NCI-H460 (cell line): ENCODE data around the gene MPZL3. TPM values are rescaled to one million over a fixed set of nuclear protein-coding genes. Genes with fewer than 3 reads are reported as not detected.

Experiments used
- DNase-seq: peaks from one replicate; pipeline ENCODE4 v3.0.0-alpha.2; 2016; ENCODE audit warnings: low read depth; ENCODE audit errors: extremely low read depth
- total RNA-seq: library from RNA; depleted of rRNA; stranded (reverse); fragments of >200 nt; shearing (Covaris generic); gene quantifications from 2 replicates; pipeline ENCODE4 v1.2.3, GENCODE V29; 2014

MPZL3 gene
- total RNA-seq, 1 experiment from 2014 or later: 3.4 TPM

- DNase-seq: no peak
Observed at GRCh38 chr11:118265954-118266353, 13.8 kb upstream of the MPZL3 start.

- DNase-seq: no peak
Observed at GRCh38 chr11:118264569-118265465, 12.7 kb upstream of the MPZL3 start.

- no peak for DNase-seq
Observed at GRCh38 chr11:118263695-118264568, 11.8 kb upstream of the MPZL3 start, which contains the start of gene MPZL2. TSS of gene MPZL2 (minus strand) at chr11:118264297. CDS start at chr11:118264153, 144 bp downstream.

DNA sequence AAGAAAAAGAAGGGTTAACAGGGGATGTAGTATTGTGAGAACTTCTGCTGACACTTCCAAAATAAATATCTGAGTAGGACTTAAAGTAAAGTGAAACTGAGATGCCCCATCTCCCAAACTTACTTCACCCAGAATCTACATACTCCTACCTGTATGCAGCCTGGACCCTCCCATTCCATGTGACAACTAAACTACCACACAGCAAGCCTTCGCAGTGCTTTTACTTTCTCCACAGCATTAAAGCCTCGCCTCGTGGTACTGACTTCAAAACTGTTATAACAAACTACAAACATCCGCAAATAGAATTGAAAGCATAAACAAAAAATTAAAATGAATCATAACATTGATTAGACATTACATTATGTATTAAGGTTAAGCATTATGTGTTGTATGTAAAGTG lies 10.9 kb upstream of the MPZL3 start:
- DNase-seq: no peak

DNA sequence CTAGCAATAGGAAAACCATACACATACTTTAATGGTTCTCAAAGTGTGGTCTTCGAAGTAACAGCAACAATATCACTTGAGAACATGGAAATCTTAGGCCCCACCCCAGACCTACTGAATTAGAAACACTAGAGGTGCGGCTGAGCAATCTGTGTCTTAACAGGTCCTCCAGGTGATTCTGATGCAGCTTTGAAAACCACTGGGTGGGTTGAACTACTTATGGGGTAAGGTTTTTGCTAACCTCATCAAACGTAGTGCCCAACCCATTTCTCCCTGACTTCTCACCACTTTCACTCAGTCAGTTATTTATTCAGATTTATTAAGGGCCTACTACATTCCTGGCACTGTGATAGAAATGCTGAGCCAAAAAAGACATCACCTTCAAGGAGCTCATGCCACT lies 8.2 kb upstream of the MPZL3 start:
- no peak for DNase-seq

DNA sequence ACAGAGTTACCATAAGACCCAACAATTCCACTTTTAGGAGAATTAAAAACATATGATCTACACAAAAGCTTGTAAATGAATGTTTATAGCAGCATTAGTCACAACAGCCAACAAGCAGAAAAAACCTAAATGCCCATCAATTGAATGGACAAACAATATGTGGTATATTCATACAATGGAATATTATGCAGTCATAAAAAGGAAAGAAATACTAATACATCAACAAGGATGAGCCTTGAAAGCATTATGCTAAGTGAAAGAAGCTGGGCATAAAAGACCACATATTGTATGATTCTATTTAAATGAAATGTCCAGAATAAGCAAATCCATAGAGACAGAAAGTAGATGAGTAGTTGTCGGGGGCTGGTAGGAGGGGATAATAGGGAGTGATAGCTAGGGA lies 7.0 kb upstream of the MPZL3 start:
- DNase-seq: no peak

GRCh38 chr11:118258410-118258809 lies 6.2 kb upstream of the MPZL3 start:
- DNase-seq: no peak

- no peak for DNase-seq
Observed at GRCh38 chr11:118252688-118253087, 523 bp upstream of the MPZL3 start.

DNA sequence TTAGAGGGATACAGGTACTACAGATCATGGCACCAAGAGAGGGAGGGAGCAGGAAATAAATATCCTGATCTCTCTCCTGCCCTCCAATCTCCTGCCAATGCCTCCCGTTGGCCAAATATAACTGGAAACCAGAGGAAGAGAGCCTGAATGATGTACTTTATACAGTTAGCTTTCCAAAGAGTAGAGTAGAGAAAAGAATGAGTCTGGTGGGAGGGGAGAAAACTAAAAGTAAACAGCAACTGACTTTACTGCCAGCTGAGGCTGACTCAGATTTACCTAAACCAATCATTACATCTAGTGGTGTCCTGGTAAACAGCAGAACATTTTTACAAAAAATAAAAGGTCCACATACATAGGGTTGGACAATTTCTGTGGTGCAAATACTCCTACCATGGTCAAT lies 5.1 kb downstream of the MPZL3 start:
- DNase-seq: no peak

DNA sequence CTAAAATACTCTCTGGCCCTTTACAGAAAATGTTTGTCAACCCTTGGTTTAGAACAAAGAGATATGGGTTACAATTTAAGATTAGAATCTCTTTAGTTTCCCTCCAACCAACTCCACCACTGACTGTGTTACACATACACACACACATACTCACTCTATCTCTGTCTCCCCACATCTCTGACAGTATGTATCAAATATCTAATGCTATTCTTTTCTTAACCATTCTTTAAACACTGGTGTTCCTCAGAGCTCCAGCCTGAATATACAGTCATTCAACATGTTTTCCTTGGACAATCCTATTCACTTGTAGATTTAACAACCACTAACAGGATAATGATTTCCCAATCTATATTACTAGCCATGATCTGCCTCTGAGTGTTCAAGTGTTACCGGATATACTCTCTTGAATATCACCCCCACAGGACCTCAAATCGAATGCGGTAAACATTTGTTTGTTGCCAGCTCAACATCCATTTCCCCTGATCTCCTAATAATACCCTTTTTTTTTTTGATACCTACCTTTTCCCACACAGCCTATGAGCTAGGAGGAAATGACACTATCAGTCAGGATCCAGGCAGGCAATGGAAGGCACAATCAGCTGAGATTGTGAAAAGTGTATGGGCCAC lies 6.1 kb downstream of the MPZL3 start:
- DNase-seq: no peak

DNA sequence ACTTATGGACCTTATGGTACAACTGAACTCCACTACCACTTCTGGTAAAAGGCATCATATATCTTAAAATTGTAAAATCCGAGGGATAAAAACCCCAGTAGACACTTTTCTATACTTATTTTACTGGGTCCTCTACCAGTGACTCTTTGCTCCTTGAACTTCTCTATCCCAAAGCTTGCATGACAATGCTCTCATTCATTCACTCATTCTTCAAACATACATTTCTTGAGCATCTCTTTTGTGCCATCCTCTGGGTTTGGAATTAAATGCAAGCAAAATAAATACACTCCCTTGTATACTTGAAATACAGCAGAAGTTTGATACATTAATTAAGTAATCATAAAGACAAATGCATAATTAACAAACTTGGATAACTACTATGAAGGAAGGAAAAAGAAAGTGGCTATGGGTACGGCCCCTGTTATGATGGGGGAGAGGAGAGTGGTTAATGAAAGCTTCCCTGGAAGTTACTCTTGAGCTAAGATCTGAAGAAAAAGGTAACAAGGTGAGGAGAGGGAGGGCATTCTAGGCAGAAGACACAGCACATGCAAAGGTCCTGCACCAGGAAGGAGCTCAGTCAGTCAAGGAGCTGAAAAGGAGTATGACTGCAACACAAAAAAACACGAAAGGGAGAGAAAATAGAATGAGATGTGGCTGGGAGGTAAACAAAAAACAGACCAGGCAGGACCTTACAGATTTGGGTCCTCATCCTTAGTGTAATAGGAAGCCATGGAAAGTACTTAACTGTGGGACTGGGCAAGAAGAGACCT lies 8.0 kb downstream of the MPZL3 start:
- no peak for DNase-seq

GRCh38 chr11:118243161-118243560 lies 9.0 kb downstream of the MPZL3 start:
- no peak for DNase-seq

GRCh38 chr11:118241764-118242098 lies 10.4 kb downstream of the MPZL3 start:
- DNase-seq: no peak

DNA sequence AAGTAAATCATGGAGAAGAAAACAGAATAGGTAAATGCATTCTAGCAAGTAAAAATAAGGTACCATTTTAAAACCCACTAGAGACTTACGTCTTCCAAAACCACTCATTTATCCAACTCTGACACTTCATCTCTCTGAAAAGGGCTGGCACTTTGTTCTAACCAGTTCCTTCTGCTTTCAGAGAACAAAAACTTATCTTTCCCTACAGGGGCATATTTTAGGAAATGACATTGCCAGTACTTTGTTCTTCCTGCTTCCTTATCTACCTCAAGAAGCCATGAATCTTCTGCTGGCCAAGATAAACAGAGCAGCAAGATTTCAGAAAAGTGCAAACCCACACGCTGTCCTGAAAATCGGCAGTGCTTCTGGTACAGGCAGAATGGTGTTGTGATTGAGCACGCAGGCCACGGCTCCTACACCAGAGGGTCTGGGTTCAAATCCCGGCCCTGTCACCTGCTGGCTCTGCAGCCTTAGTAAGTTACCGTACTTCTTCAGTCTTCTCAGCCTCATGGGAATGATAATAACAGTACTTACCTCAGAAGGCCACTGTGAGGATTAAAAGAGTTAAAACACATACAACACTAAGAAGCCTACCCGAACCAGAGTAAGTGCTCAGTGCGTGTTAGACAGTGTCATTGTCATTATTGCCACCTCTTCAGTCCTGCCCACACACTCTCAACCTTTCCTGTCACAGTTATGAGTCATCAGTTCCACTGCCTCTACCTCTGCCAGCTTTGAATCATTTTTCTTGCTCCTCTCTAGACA lies 11.0 kb downstream of the MPZL3 start:
- DNase-seq: no peak

DNA sequence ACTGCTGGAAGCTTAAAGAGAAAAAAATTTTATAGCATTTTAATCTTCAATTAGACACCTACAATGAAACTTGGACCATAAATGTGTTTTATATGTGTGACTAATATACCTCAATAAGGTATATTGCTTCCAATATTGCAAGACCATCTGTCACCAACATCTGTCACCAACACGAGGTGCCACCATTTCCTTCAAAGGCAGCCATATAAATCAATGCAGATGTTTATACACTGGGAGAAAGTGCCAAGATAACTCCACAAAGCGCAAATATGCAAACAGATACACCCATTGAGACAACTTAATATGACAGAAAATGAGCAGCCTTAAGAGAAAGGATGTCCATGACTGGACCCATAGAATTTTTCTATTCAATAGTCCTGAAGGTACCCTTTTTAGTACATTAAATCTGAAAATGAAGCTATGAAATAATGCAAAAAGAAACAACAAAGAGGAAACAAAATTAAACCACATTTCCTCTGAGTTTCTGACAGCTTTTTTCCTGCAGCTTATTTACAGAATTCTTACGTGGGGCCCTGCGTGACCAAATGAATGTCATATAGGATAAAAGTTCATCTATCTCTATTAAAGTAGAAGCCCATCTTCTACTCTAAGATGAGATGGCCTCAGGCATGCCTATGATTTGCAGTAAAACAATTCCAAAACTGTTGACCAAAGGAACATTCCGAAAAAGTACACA lies 12.5 kb downstream of the MPZL3 start:
- no peak for DNase-seq

DNA sequence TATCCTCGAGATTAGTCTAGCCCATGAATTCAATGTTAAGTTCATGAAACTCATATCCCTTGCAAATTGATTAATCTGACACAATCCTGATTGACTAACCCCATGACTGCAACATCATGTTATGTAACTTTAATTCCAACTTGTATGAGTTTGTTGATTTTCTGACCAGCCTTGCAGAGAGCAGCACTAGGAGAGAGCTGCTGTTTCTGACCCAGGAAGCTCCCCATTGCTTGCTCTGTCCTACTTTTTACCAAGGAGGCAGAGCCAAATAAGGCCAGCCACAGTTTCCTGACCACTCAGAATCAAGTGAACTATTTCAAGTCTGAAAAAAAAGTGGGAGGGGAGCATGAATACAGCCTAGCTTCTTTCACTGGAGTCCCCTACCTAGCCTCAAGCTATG lies 13.2 kb downstream of the MPZL3 start:
- no peak for DNase-seq

DNA sequence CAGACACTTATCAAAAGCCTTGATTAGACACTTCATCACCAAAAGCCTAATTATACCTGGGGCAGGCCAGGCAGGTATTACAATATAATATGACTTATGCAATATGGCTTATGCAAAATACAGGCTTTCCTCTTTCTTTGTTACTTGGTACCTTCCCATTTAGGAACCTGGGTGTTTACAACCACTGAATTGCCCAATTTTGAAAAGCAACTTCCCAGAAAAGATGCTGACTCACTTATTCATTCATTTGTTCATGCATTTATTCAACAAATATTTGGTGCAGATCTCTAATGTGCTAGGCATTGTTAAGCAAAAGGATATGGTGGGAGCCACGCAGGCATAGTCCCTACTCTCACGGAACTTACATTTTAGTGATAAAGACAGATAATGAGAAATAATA lies 13.7 kb downstream of the MPZL3 start:
- DNase-seq: no peak

- DNase-seq: no peak
Observed at GRCh38 chr11:118236170-118236569, 16.0 kb downstream of the MPZL3 start.

DNA sequence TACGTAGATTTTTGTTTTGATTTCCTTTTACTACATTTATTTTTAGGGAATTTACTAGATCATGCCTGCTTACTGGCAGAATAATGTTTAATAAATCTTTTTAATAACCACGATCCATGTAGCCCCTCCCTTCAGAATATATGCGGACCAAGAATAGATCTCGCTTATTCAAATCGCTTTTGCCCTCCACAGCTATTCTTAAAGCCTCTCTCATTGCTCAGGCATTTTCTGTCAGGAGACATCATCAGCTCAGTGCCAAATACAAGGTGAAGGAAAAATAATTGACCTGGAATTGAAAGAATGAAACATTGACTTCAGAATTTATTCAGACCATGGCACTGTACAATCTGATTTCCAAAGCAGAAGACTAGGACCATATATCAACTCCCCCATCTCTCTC lies 17.3 kb downstream of the MPZL3 start:
- DNase-seq: no peak
